Thoracic aorta (tissue), 2 donors: ENCODE data around the gene DTYMK. TPM values are rescaled to one million over a fixed set of nuclear protein-coding genes. Genes with fewer than 3 reads are reported as not detected.

Source experiments
- ATAC-seq: fragments of 150-250 bp; one replicate; pipeline ENCODE4 v1.8.0; 2017; ENCODE audit warnings: low read depth; ENCODE audit not compliant: insufficient number of reproducible peaks, low FRiP score
- DNase-seq: peaks from one replicate; pipeline ENCODE4 v3.0.0-alpha.2; 2020; ENCODE audit warnings: low spot score
- H3K27ac ChIP-seq, 2 donors: fragments of 200-600 bp; sonication (generic); 1 replicate in 1 of 2; 2 replicates in 1 of 2; pipeline ENCODE4 v1.5.1; 2016; ENCODE audit warnings: mild to moderate bottlenecking in 2 of 2, moderate library complexity in 2 of 2
- H3K27me3 ChIP-seq: fragments of 200-600 bp; sonication (generic); replicated peaks from 2 replicates; pipeline ENCODE4 v1.6.0; 2016; ENCODE audit warnings: mild to moderate bottlenecking; ENCODE audit not compliant: insufficient read depth
- H3K36me3 ChIP-seq: fragments of 200-600 bp; sonication (generic); one replicate; pipeline ENCODE4 v1.5.1; 2016
- H3K4me1 ChIP-seq, 2 donors: fragments of 200-600 bp; sonication (generic); 1 replicate in 1 of 2; 2 replicates in 1 of 2; pipeline versions ENCODE4 v1.5.1 to v1.6.0; 2016; ENCODE audit warnings: low read depth in 2 of 2, mild to moderate bottlenecking in 1 of 2; ENCODE audit not compliant: control insufficient read depth in 1 of 2
- H3K4me3 ChIP-seq: fragments of 200-600 bp; sonication (generic); 2 replicates; pipeline ENCODE4 v1.5.1; 2016; ENCODE audit warnings: mild to moderate bottlenecking
- H3K9me3 ChIP-seq: fragments of 200-600 bp; sonication (generic); 2 replicates; pipeline ENCODE4 v1.5.1; 2016
- total RNA-seq, 2 donors: library from RNA; depleted of rRNA; stranded (reverse); fragments of >200 nt; gene quantifications; one replicate each; pipeline versions ENCODE4 v1.1.0 to v1.2.3, GENCODE V29; 2016
- TF ChIP-seq, protein P1 (sequence below): fragments of 200-600 bp; sonication (generic); IDR thresholded peaks from one replicate; pipeline ENCODE4 v1.5.1; 2019; ENCODE audit warnings: antibody characterized with exemption

DTYMK gene
- total RNA-seq, 2 donors from 2014 or later = 6.2 to 6.4 TPM

DNA sequence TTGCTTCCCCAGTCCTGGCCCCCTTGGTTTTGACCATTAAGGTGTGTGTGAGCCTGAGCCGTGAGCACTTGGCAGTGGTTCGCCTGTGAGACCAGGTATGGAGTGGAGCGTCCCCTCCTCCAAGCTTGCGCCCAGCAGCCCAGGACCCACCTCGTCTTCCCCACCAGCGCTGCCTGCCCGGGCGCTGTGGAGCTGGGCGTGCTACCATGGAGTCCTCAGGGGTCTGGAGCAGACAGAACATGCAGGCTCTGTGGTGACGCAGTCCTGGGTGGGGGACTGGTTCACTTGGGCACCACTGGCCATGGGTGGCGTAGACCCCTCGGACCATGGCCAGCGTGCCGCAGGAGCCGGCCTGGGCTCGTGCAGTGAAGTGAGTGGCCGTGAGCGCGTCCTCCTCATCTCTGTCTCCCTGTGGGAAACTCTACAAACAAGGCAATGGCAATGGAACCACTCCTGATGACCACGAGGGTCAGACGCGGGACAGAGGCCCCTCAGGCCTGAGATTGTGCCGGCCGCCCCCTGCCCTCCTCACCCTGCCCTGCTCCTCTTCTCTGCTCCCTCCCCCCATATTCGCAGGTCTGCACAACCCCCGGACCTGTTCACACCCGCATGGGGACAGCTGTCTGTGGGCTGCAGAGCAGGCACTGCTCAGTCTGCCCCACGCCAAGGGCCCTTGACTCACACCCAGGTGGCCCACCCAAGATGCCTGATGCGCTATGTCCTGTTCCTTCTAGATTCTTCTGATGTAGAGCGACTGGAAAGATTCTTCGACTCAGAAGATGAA is 15.0 kb downstream of the DTYMK start:
- Histone ChIP-seq H3K27me3 (no peaks in the 10 kb centered on the region), H3K4me1 (peaks cover 2 to 12% of the 10 kb centered on the region in 2 donors), H3K36me3 (peaks cover 60% of the 10 kb centered on the region), H3K27ac (no peak overlapping the region), H3K9me3 (no peaks in the 10 kb centered on the region), H3K4me3 (no peak overlapping the region)
- ATAC-seq (no peak), DNase-seq (no peak)
- TF ChIP-seq, protein P1, sequence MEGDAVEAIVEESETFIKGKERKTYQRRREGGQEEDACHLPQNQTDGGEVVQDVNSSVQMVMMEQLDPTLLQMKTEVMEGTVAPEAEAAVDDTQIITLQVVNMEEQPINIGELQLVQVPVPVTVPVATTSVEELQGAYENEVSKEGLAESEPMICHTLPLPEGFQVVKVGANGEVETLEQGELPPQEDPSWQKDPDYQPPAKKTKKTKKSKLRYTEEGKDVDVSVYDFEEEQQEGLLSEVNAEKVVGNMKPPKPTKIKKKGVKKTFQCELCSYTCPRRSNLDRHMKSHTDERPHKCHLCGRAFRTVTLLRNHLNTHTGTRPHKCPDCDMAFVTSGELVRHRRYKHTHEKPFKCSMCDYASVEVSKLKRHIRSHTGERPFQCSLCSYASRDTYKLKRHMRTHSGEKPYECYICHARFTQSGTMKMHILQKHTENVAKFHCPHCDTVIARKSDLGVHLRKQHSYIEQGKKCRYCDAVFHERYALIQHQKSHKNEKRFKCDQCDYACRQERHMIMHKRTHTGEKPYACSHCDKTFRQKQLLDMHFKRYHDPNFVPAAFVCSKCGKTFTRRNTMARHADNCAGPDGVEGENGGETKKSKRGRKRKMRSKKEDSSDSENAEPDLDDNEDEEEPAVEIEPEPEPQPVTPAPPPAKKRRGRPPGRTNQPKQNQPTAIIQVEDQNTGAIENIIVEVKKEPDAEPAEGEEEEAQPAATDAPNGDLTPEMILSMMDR = no peak

DNA sequence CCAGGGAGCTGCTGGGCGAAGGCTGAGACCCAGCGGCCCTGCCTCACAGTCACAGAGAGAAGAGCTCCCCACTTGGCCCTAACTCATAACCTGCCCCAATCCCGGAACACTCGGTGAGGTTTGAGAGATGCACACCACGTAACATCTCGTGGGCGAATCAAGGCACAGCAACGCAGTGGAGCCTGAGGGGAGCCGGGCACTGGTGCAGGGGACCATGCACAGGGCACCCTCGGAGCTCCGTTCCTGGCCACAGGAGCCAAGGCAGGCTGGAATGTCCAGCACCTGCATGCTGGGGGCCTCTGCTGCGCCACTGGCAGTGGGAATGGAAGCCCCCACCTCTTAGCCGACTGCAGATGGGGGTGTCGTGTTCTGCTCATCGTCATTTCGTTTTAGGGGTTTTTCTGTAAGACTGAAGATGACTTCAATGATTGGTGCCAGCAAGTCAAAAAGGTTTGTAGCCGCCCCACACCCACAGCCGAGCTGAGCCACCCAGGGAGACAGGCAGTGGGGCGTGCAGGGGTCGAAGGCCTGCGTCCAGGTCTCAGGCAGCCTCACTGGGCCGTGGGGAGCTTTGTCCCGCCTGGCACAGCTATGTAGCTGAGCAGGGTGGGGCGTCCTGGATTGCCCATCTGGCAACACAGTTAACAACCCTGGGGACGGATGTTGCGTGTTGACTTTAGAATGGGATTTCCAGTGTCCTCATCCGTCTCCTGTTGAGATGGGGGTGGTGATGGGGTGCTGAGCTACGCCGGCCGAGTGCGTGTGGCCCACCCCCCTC is 16.1 kb downstream of the DTYMK start:
- H3K36me3 ChIP-seq = peaks cover 63% of the 10 kb centered on the region
- H3K27ac ChIP-seq = no peak overlapping the region
- DNase-seq (no peak), ATAC-seq (no peak)
- no peak overlapping the region for H3K4me3 ChIP-seq
- TF ChIP-seq, protein P1 = no peak
- no peaks in the 10 kb centered on the region for H3K9me3 ChIP-seq
- peaks cover 2 to 12% of the 10 kb centered on the region in 2 donors for H3K4me1 ChIP-seq
- H3K27me3 ChIP-seq = no peaks in the 10 kb centered on the region

DNA sequence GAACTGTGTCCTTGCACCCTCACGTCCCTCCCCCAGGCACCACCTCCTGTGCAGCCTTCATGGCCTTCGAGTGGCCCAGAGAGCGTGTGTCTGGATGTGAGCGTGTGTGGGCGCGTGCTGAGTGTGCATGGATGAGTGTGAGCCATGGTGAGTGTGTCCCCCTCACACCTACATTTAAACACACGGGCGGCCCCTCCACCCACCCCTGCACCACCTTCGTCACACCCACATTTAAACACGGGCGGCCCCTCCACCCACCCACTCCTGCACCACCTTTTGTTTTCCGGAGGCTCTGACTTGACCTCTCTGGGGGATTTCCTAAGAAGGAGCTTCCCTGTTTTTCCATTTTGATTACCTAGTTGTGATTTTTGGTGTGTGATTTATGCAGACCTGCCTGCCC is 17.8 kb downstream of the DTYMK start:
- peaks cover 59% of the 10 kb centered on the region for H3K36me3 ChIP-seq

DNA sequence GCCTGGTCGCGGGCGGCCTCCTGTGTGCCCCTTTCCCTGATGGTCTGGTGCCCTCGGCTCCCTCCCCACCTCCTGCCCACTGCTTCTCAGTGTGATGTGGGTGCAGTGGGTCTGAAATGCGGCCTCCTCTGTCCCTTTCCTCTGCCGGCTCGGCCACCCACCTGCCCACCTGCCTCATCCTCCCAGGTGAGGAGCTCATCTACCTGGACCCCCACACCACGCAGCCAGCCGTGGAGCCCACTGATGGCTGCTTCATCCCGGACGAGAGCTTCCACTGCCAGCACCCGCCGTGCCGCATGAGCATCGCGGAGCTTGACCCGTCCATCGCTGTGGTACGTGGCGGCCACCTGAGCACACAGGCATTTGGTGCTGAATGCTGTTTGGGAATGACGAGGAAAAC is 18.3 kb downstream of the DTYMK start:
- Histone ChIP-seq H3K4me3 (no peak overlapping the region), H3K27ac (no peak overlapping the region), H3K4me1 (no peaks in the 10 kb centered on the region), H3K27me3 (no peaks in the 10 kb centered on the region), H3K9me3 (no peaks in the 10 kb centered on the region), H3K36me3 (peaks cover 59% of the 10 kb centered on the region)
- DNase-seq = no peak
- TF ChIP-seq, protein P1 = no peak
- ATAC-seq = no peak

More for the DNA sequence above, 17.8 kb downstream of the DTYMK start:
- peaks cover 0 to 4% of the 10 kb centered on the region in 2 donors for H3K4me1 ChIP-seq
- no peak overlapping the region for H3K27ac ChIP-seq
- no peaks in the 10 kb centered on the region for H3K27me3 ChIP-seq
- DNase-seq = no peak
- H3K9me3 ChIP-seq = no peaks in the 10 kb centered on the region
- no peak overlapping the region for H3K4me3 ChIP-seq
- TF ChIP-seq, protein P1 = no peak
- no peak for ATAC-seq

DNA sequence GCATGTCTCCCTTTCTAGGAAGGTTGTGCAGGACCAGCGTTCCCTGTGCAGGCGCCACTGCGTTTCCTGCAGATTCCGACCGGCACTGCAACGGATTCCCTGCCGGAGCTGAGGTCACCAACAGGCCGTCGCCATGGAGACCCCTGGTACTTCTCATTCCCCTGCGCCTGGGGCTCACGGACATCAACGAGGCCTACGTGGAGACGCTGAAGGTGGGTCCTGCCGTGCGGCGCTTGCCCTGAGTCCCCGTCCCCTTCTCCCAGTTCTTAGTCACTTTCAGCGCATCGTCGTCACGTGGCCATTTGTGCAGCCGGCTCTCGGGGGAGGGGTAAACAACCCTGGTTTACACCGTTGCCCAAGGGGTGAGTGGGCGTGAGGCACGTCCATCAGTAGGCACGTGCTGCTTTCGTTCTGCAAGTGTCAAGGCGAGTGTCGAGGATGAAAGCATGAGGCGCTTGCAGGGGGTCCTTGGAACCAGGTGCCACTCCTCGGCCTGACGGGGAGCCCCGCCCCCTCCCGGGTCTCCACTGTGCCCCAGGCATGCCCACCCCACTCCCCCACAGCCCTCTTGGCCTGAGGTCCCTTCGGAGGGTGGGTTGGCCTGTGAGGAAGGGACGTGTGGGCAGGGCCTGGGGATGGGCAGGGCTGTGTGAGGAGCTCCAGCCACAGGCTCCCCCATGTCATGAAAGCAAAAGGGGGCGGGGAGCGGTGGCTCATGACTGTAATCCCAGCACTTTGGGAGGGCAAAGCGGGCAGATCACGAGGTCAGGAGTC is 19.8 kb downstream of the DTYMK start:
- TF ChIP-seq, protein P1 = no peak
- no peak overlapping the region for H3K27ac ChIP-seq
- no peaks in the 10 kb centered on the region for H3K9me3 ChIP-seq
- no peak for DNase-seq
- peaks cover 54% of the 10 kb centered on the region for H3K36me3 ChIP-seq
- no peaks in the 10 kb centered on the region for H3K27me3 ChIP-seq
- no peak for ATAC-seq
- H3K4me3 ChIP-seq = no peak overlapping the region
- no peaks in the 10 kb centered on the region for H3K4me1 ChIP-seq
